HL-60 (cell line): ENCODE measurements around the gene SPESP1.

Experiments
- DNase-seq, 2 experiments: peaks; one replicate each; pipeline ENCODE4 v3.0.0-alpha.2; 2010 to 2020; ENCODE audit warnings: low read depth in 1 of 2, low spot score in 1 of 2
- H3K27ac ChIP-seq: fragments of 250-450 bp; sonication (Bioruptor Pico); replicated peaks from 2 replicates; pipeline ENCODE4 v1.5.1; 2020; ENCODE audit warnings: mild to moderate bottlenecking, moderate library complexity
- H3K27me3 ChIP-seq: fragments of 250-450 bp; sonication (Bioruptor Pico); 2 replicates; pipeline ENCODE4 v1.5.1; 2021; ENCODE audit warnings: mild to moderate bottlenecking, moderate library complexity; ENCODE audit not compliant: insufficient read depth, poor library complexity, severe bottlenecking
- H3K4me3 ChIP-seq: replicated peaks from 2 replicates; pipeline ENCODE4 v1.5.1; 2011; ENCODE audit warnings: mild to moderate bottlenecking, control low read depth, low read length; ENCODE audit not compliant: insufficient read depth
- CTCF ChIP-seq: IDR thresholded peaks from one replicate; pipeline ENCODE4 v1.5.1; 2011; ENCODE audit warnings: low read length, control low read depth, inconsistent platforms; ENCODE audit not compliant: insufficient read depth
- GABPA ChIP-seq: IDR thresholded peaks from 2 replicates; pipeline ENCODE4 v1.6.1; 2012; ENCODE audit warnings: low read depth
- POLR2AphosphoS5 ChIP-seq: IDR thresholded peaks from 2 replicates; pipeline ENCODE4 v1.6.1; 2012; ENCODE audit warnings: low read depth
- REST ChIP-seq: IDR thresholded peaks from 2 replicates; pipeline ENCODE4 v1.6.1; 2012; ENCODE audit warnings: low read depth; ENCODE audit not compliant: insufficient replicate concordance
- SPI1 ChIP-seq: IDR thresholded peaks from 2 replicates; pipeline ENCODE4 v1.6.1; 2012; ENCODE audit warnings: low read depth, mild to moderate bottlenecking, borderline replicate concordance

SPESP1 gene

GRCh38 chr15:68909601-68910100 lies 20.7 kb upstream of the SPESP1 start:
- no peak for DNase-seq
- Histone ChIP-seq H3K27ac (no peak overlapping the region), H3K4me3 (no peak overlapping the region), H3K27me3 (peaks cover 4% of the 10 kb centered on the region)
- TF ChIP-seq SPI1 (no peak), CTCF (no peak), REST (no peak), POLR2AphosphoS5 (no peak), GABPA (no peak)

GRCh38 chr15:68910341-68910740 lies 20.0 kb upstream of the SPESP1 start:
- Histone ChIP-seq H3K4me3 (no peak overlapping the region), H3K27me3 (peaks cover 4% of the 10 kb centered on the region), H3K27ac (no peak overlapping the region)
- DNase-seq: no peak
- TF ChIP-seq GABPA (no peak), POLR2AphosphoS5 (no peak), SPI1 (no peak), CTCF (no peak), REST (no peak)

- Histone ChIP-seq H3K27me3 (peaks cover 4% of the 10 kb centered on the region), H3K27ac (no peak overlapping the region), H3K4me3 (no peak overlapping the region)
- no peak for TF ChIP-seq REST
- TF ChIP-seq SPI1: no peak
- no peak for TF ChIP-seq POLR2AphosphoS5
- TF ChIP-seq CTCF: no peak
- TF ChIP-seq GABPA: no peak
- no peak for DNase-seq
Observed at GRCh38 chr15:68910816-68911215, 19.5 kb upstream of the SPESP1 start.
